ENCODE results near the gene SYTL4.
A peak's percentile ranks its signal among the peaks of the same experiment; 100 is the strongest.

SYTL4 gene

GRCh38 chrX:100648458-100649417, 83.2 kb downstream of the SYTL4 start:
- H3K27ac ChIP-seq (ENCODE audit: low read depth, low read length), result peak overlapping the region; percentile 99
- peaks cover 8% of the 10 kb centered on the region; the same call in 1 of the 2 replicates for H3K36me3 ChIP-seq (ENCODE audit: insufficient read depth, low read length)
- peaks cover 44% of the 10 kb centered on the region for H3K4me1 ChIP-seq (ENCODE audit: control insufficient read depth, insufficient read depth, low read length, unreplicated experiment)
- peak overlapping the region; percentile 95 for H3K4me3 ChIP-seq (ENCODE audit: low read depth, low read length)
- no peaks in the 10 kb centered on the region for H3K27me3 ChIP-seq (ENCODE audit: insufficient read depth, low read length)
- peaks cover 36% of the 10 kb centered on the region for H3K79me2 ChIP-seq (ENCODE audit: control insufficient read depth, insufficient read depth, low read length, unreplicated experiment)
- H2AFZ ChIP-seq (ENCODE audit: low read length, unreplicated experiment), result no peak overlapping the region

GRCh38 chrX:100647739-100648138, 84.2 kb downstream of the SYTL4 start:
- Histone ChIP-seq H3K27me3 (ENCODE audit: insufficient read depth, low read length) (no peaks in the 10 kb centered on the region), H3K79me2 (ENCODE audit: control insufficient read depth, insufficient read depth, low read length, unreplicated experiment) (peaks cover 34% of the 10 kb centered on the region), H3K4me3 (ENCODE audit: low read depth, low read length) (peak overlapping the region; percentile 95), H2AFZ (ENCODE audit: low read length, unreplicated experiment) (no peak overlapping the region), H3K36me3 (ENCODE audit: insufficient read depth, low read length) (peaks cover 8% of the 10 kb centered on the region; the same call in 1 of the 2 replicates), H3K27ac (ENCODE audit: low read depth, low read length) (peak overlapping the region; percentile 99), H3K4me1 (ENCODE audit: control insufficient read depth, insufficient read depth, low read length, unreplicated experiment) (peaks cover 50% of the 10 kb centered on the region)

GRCh38 chrX:100647095-100647494, 84.8 kb downstream of the SYTL4 start:
- H3K4me3 ChIP-seq (ENCODE audit: low read depth, low read length), result peak overlapping the region; percentile 95
- H3K27ac ChIP-seq (ENCODE audit: low read depth, low read length), result peak overlapping the region; percentile 99
- H3K27me3 ChIP-seq (ENCODE audit: insufficient read depth, low read length), result no peaks in the 10 kb centered on the region
- H3K36me3 ChIP-seq (ENCODE audit: insufficient read depth, low read length), result peaks cover 8% of the 10 kb centered on the region; the same call in 1 of the 2 replicates
- no peak overlapping the region for H2AFZ ChIP-seq (ENCODE audit: low read length, unreplicated experiment)
- H3K79me2 ChIP-seq (ENCODE audit: control insufficient read depth, insufficient read depth, low read length, unreplicated experiment), result peaks cover 32% of the 10 kb centered on the region
- peaks cover 50% of the 10 kb centered on the region for H3K4me1 ChIP-seq (ENCODE audit: control insufficient read depth, insufficient read depth, low read length, unreplicated experiment)

GRCh38 chrX:100645106-100645505, 86.8 kb downstream of the SYTL4 start:
- H3K27ac ChIP-seq (ENCODE audit: low read depth, low read length), result peak overlapping the region; percentile 99
- H2AFZ ChIP-seq (ENCODE audit: low read length, unreplicated experiment), result no peak overlapping the region
- peaks cover 32% of the 10 kb centered on the region for H3K79me2 ChIP-seq (ENCODE audit: control insufficient read depth, insufficient read depth, low read length, unreplicated experiment)
- peak overlapping the region; percentile 95 for H3K4me3 ChIP-seq (ENCODE audit: low read depth, low read length)
- peaks cover 41% of the 10 kb centered on the region for H3K4me1 ChIP-seq (ENCODE audit: control insufficient read depth, insufficient read depth, low read length, unreplicated experiment)
- no peaks in the 10 kb centered on the region for H3K36me3 ChIP-seq (ENCODE audit: insufficient read depth, low read length)
- H3K27me3 ChIP-seq (ENCODE audit: insufficient read depth, low read length), result no peaks in the 10 kb centered on the region

- H2AFZ ChIP-seq (ENCODE audit: low read length, unreplicated experiment), result peak within 1 kb of the TSS; percentile 22
- H3K79me2 ChIP-seq (ENCODE audit: control insufficient read depth, insufficient read depth, low read length, unreplicated experiment), result peaks cover 32% of the 10 kb centered on the region
- H3K4me3 ChIP-seq (ENCODE audit: low read depth, low read length), result peak within 1 kb of the TSS; percentile 95
Observed at GRCh38 chrX:100643956-100644860, 87.7 kb downstream of the SYTL4 start, which contains the start of gene SRPX2. Gene SRPX2 (plus strand): TSS chrX:100644199. CDS start chrX:100646323, 2,124 bp downstream.

GRCh38 chrX:100643212-100643611, 88.7 kb downstream of the SYTL4 start:
- peak overlapping the region; percentile 99 for H3K27ac ChIP-seq (ENCODE audit: low read depth, low read length)
- H3K27me3 ChIP-seq (ENCODE audit: insufficient read depth, low read length), result no peaks in the 10 kb centered on the region
- H3K4me3 ChIP-seq (ENCODE audit: low read depth, low read length), result peak overlapping the region; percentile 95; the same call in 1 of the 2 replicates
- peaks cover 32% of the 10 kb centered on the region for H3K79me2 ChIP-seq (ENCODE audit: control insufficient read depth, insufficient read depth, low read length, unreplicated experiment)
- H2AFZ ChIP-seq (ENCODE audit: low read length, unreplicated experiment), result no peak overlapping the region
- H3K4me1 ChIP-seq (ENCODE audit: control insufficient read depth, insufficient read depth, low read length, unreplicated experiment), result peaks cover 31% of the 10 kb centered on the region
- no peaks in the 10 kb centered on the region for H3K36me3 ChIP-seq (ENCODE audit: insufficient read depth, low read length)

More at GRCh38 chrX:100643956-100644860, 87.7 kb downstream of the SYTL4 start, which contains the start of gene SRPX2:
- Histone ChIP-seq H3K4me1 (ENCODE audit: control insufficient read depth, insufficient read depth, low read length, unreplicated experiment) (peaks cover 39% of the 10 kb centered on the region), H3K36me3 (ENCODE audit: insufficient read depth, low read length) (no peaks in the 10 kb centered on the region), H3K27me3 (ENCODE audit: insufficient read depth, low read length) (no peaks in the 10 kb centered on the region), H3K27ac (ENCODE audit: low read depth, low read length) (peak within 1 kb of the TSS; percentile 99)

GRCh38 chrX:100642290-100642689, 89.6 kb downstream of the SYTL4 start:
- no peak overlapping the region for H3K27ac ChIP-seq (ENCODE audit: low read depth, low read length)
- peaks cover 21% of the 10 kb centered on the region for H3K4me1 ChIP-seq (ENCODE audit: control insufficient read depth, insufficient read depth, low read length, unreplicated experiment)
- H3K4me3 ChIP-seq (ENCODE audit: low read depth, low read length), result no peak overlapping the region
- H3K27me3 ChIP-seq (ENCODE audit: insufficient read depth, low read length), result no peaks in the 10 kb centered on the region
- H2AFZ ChIP-seq (ENCODE audit: low read length, unreplicated experiment), result no peak overlapping the region
- H3K36me3 ChIP-seq (ENCODE audit: insufficient read depth, low read length), result no peaks in the 10 kb centered on the region
- H3K79me2 ChIP-seq (ENCODE audit: control insufficient read depth, insufficient read depth, low read length, unreplicated experiment), result peaks cover 26% of the 10 kb centered on the region

GRCh38 chrX:100636321-100636991, 95.5 kb downstream of the SYTL4 start, which contains the start of gene TSPAN6:
Gene TSPAN6 (minus strand): TSS chrX:100636806. CDS start chrX:100636694, 112 bp downstream.
- Histone ChIP-seq H3K4me1 (ENCODE audit: control insufficient read depth, insufficient read depth, low read length, unreplicated experiment) (peaks cover 4% of the 10 kb centered on the region), H3K27me3 (ENCODE audit: insufficient read depth, low read length) (no peaks in the 10 kb centered on the region), H3K36me3 (ENCODE audit: insufficient read depth, low read length) (0 out of 2 replicates have a peak, but pooled peaks cover 4% of the 10 kb centered on the region), H3K4me3 (ENCODE audit: low read depth, low read length) (peak within 1 kb of the TSS; percentile 90), H2AFZ (ENCODE audit: low read length, unreplicated experiment) (peak within 1 kb of the TSS; percentile 81), H3K79me2 (ENCODE audit: control insufficient read depth, insufficient read depth, low read length, unreplicated experiment) (no peaks in the 10 kb centered on the region), H3K27ac (ENCODE audit: low read depth, low read length) (0 out of 2 replicates have a peak within 1 kb of the TSS, but pooled peaks have one; percentile 7)

- no peaks in the 10 kb centered on the region for H3K27me3 ChIP-seq (ENCODE audit: insufficient read depth, low read length)
- H3K27ac ChIP-seq (ENCODE audit: low read depth, low read length), result no peak overlapping the region
- H3K36me3 ChIP-seq (ENCODE audit: insufficient read depth, low read length), result 0 out of 2 replicates have a peak, but pooled peaks cover 4% of the 10 kb centered on the region
- peak overlapping the region; percentile 90 for H3K4me3 ChIP-seq (ENCODE audit: low read depth, low read length)
- H3K4me1 ChIP-seq (ENCODE audit: control insufficient read depth, insufficient read depth, low read length, unreplicated experiment), result peaks cover 4% of the 10 kb centered on the region
- peak overlapping the region; percentile 81 for H2AFZ ChIP-seq (ENCODE audit: low read length, unreplicated experiment)
- H3K79me2 ChIP-seq (ENCODE audit: control insufficient read depth, insufficient read depth, low read length, unreplicated experiment), result no peaks in the 10 kb centered on the region
Observed at GRCh38 chrX:100635989-100636320, 96.0 kb downstream of the SYTL4 start.

Data from ACC112 (cell line).